ENCODE measurements around the gene TLE4.
"Not testable (repeated sequence)": the region's sequence is repeated elsewhere in the genome, so short reads cannot be mapped to it uniquely, and the experiment has no call there.

The TLE4 gene

DNA sequence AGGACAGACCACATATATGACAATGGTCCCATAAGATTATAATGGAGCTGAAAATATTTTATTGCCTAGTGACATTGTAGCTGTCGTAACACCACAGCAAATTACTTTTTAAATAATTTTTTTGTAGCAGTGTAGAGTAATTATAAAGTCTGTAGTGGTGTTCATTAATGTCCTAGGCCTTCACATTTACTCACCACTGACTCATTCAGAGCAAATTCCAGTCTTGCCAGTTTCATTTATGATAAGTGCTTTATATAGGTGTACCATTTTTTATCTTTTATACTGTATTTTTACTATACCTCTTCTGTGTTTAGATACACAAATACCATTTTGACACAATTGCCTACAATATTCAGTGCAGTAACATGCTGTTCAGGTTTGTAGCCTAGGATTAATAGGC, 67.6 kb downstream of the TLE4 start:
- peak; percentile 25 for DNase-seq

DNA sequence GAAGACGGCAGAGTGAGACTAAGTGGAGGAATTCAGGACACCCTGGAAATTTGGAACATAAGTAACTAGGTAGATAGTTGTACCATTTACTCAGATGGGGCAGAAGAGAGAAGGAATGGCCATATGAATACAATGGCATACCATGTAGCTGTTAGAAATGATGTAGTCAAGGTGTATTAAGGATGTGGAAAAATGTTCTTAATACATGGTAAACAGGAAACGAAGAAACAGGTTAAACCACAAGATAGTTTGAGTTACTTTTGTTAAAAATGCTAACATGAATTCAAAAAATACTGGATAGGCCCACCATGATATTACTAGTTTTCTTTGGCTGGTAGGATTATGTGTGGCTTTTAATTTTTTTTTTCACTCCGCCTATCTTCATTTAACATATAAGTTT, 68.3 kb downstream of the TLE4 start:
- DNase-seq = not testable (repeated sequence)

DNA sequence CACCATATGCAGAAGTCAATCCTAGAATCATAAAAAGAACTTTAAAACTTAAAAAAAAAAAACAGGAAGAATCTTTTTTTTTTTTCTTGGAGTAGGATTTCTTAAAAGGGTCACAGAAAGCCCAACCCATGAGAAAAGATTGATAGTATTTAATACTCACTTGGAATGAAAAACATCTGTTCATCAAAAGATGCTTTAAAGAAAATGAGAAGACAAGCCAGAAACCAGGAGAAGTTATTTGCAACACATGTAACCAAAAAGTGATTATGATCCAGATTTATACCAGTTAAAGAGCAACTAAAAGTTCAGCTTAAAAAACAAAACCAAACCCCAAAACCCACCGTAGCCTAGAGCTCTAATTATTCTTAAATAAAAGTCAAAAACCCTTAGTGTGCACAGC, 69.3 kb downstream of the TLE4 start:
- DNase-seq = peak; percentile 68

DNA sequence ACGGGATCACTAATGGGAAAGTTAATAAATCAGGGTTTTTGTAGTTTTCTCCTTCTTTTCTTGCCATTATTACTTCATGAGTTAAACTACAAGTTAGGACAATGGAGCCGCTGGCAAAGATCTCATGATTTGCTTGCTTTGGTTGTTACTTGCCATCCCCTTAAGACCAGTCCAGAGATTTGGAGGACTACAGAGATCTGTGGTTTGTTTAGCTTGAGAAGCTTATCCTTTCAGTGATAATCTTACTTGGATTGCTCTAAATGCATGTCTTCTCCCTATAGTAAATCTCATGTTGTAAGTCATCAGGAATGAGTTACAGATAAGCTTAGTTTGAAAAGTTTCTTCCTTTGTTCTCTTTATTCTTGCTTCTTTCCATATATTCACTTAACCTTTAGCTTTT, 70.9 kb downstream of the TLE4 start:
- no peak for DNase-seq

DNA sequence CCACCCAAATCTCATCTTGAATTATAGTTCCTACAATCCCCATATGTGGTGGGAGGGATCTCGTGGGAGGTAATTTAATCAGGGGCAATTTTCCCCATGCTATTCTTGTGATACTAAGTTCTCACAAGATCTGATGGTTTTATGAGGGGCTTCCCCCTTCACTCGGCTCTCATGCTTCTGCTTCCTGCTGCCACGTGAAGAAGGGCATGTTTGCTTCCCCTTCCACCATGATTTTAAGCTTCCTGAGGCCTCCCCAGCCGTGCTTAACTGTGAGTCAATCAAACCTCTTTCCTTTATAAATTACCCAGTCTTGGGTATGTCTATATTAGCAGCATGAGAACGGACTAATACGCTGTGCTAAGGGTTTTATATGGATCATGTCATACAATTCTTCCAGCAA, 72.3 kb downstream of the TLE4 start:
- no peak for DNase-seq

DNA sequence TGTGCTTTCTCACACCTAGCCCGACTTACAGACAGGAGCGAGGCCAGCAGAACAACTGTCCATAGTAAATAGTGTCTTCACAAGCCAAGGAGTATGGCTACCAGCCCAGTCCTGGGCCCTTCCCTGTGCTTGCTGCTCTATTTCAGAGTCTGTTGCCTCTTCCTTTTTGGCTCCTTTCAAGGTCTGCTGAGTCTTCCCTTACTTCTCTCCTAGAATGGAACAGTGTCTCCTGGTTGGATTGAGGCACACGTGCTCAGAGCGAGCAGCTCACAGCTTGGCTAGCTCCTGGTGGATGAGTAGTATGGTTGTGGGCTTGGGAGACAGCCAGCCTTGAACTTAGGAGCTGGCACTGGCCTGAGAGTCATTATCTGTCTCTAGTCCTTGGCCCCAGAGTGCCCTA, 72.8 kb downstream of the TLE4 start:
- DNase-seq = no peak

DNA sequence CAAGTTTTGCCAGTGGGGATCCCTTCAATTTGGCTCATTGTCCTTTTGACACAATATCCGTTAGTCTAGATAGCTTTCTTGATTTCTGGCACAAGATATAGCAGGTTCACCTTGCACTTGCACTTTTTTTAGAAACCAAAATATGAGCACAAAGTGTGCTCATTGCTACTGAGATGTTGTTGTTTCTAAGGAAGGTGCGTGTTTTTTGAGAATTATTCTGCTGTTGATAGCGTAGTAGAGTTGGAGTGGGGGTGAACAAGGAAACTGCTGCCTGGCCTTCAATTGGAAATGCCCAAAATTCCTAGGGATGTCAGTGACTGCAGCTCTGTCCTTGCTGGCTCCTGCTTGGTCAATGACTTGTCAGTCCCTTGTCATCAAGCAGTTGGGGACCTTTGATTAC, 73.3 kb downstream of the TLE4 start:
- no peak for DNase-seq

DNA sequence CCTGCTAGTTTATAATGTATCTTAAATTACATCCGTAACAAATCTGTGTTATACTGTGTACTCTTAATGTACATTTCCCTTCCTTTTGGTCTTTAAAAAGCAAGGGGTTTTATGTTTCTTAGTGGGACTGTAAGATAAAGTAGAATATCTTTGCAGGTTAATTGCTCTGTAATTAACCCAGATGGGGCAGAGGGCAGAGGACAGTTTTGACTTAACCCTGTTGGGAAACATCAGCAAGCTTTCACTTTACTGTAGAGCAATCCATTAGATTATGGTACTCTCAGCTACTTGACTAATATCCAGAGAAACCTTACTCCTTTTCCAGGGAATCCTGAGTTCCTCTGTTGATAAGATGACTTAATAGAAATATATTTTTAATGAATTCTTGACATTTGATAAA, 74.3 kb downstream of the TLE4 start:
- DNase-seq = no peak

DNA sequence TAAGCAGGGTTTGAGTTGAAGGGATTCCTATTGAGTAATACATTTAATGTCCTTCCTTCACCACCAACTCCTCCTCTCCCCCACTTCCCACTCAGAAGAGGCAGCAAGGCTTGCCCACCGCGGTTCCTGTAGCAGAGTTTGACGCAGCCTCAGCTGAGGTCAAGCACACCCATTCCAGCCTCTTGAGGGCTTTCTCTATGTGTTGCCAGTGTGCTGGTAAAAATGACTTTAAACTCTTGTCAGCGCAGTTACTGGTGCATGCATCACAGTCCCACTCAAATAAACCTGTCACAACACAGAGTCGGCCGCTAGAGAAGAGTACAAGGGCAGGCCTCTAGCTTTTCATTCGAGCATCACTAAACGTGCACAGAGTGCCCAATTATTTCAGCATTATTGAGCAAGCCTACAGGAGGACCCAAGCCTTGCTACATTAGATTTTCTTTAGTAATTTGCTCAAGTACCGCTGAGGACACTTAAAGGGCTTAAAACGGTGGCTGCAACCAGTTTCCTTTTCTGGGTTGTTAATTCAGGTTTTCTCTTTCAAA, 79.6 kb downstream of the TLE4 start:
- no peak for DNase-seq

DNA sequence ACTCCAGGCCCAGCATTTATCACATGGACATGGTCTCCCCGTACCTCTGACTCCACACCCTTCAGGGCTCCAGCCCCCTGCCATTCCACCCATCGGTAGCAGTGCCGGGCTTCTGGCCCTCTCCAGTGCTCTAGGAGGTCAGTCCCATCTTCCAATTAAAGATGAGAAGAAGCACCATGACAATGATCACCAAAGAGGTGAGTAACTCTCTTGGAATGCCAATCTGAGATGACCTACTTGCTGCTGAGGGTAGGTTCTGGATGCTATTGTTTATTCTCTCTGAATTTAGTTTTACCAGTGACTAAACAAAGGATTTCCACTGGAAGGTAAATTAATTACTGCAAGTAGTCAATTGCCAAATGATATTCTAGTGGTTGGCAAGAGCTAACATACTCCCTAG, 80.8 kb downstream of the TLE4 start:
- DNase-seq = no peak

DNA sequence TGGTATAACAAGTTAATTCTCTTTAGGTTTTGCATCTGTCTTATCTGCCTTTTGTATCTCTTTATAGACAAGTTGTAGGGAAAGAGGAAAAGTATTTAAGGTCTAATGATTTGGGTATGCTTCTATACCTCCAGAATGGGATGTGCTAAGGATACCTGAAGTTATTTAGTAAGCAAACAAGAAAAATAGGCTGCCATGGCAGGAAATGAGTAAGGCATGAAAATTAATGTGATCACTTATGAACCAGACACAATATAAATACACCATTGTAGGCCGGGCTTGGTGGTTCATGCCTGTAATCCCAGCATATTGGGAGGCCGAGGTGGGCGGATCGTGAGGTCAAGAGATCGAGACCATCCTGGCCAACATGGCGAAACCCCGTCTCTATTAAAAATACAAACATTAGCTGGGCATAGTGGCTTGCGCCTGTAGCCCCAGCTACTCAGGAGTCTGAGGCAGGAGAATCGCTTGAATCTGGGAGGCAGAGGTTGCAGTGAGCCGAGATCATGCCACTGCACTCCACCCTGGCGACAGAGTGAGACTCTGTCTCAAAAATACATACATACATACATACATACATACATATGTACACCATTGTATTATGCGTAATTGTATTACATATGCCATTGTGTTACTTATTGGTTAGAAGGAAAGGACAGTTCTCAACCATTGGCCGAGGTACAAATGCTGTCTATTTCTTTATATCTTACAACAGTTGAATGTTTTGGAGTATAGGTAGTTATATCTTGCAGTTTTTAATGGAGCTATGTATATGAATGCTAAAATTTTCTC, 83.0 kb downstream of the TLE4 start:
- DNase-seq = not testable (repeated sequence)

DNA sequence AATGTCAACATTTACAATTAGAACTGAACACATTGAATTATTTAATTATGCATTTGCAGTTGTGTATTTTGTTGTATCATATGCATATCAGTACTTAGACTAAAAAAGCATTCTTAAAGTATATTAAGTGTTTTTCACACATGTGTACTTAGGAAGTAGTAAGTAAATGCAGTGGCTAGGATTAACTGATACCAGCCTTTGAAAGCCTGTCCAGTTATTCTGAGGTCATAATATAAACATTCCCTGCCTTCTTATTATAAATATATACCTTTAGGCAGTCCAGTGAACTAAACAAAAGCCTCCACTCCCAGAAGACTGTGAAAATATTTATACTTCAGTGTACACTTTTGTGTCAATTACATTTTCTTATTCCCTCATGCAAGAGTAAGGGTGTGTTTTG, 83.8 kb downstream of the TLE4 start:
- no peak for DNase-seq

DNA sequence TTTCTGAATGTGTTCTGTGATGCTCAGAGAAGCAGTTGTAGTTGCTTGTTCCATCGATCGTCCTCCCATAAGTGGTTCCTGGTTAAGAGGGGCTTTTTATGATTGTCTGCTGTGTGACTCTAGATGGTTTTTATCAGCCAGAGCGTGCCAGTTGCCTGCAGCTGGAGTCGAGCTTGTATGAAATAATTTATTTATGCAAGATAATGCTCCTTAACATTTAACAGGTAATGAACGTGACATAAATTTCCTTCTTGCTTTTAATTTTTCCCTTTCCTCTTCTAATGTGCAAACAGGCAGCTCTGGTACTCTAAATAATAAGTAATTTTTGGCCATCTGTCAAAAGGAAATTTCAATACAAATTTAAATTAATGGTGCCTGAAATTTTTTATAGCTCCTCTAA, 84.4 kb downstream of the TLE4 start:
- no peak for DNase-seq

DNA sequence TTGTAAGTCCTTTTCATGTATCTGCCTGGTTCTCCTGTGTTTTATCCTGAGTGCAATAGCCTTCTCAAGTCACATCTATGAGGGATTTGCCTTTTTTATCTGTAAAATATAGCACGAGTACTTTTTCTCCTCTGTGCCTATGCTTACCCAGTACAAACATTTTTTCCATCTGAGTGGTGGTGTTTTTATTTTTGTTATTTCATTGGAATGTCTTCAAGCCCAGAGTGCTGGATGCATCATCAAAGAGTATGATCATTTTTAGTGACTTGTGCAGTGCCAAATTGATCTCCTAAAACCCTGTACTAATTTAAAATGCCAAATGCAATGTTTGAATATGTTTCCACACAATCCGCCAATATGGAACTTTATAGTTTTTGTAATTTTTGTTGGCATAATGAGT, 86.1 kb downstream of the TLE4 start:
- no peak for DNase-seq

DNA sequence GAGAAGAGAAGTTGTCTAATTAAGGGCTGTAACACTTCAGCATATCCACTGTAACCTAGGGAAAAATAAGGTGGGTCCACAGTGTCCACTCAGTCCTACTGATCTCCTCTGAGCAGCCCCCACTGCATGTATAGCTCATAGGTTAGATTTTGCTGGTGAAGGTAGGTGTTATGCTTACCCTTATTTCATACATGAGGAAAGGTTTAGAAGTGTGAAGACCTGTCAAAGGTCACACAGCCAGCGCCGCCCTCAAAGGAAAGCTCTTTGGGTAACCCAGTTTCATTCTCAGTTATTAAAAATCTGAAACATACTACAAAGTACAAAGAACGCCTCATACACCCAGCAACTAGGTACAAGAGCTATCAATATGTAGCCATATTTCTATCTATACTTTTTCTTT, 87.2 kb downstream of the TLE4 start:
- no peak for DNase-seq

DNA sequence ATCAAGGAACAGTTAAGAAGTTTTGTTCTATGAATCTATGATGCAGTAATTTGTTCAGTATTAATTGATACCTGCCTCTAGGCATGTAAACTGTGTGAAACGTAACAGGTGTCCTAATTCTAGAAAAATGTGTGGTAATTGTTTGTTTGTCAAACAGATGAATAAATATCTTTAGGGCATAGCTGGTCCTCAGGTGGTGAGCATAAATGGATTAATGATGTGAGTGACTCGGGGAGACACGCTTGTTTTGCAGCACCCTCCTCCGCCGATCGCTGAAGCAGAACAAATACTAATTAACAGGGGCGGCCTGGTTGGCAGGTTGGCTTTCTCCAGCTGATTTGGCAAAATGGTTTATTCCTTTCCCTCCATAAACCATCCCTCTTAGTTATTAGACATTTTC, 88.8 kb downstream of the TLE4 start:
- DNase-seq = no peak

DNA sequence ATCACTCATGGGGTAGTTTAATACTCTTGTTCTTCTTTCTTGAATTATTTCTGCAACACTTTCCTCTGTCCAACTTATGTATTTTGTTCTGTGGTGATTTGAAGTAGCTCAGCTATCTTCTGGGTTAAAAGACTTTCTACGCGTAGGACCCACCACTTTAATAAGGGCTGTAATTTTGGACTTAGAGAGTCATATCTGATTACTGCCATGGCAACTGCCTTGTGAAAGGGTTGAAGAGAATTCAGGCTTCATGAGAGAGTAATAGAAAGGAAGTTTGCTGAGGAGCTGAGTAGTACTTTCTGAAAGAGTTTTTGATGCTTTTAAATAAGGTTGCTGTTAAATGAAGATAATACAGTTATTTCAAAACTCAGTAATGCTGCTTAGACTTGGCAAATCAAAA, 89.5 kb downstream of the TLE4 start:
- no peak for DNase-seq

DNA sequence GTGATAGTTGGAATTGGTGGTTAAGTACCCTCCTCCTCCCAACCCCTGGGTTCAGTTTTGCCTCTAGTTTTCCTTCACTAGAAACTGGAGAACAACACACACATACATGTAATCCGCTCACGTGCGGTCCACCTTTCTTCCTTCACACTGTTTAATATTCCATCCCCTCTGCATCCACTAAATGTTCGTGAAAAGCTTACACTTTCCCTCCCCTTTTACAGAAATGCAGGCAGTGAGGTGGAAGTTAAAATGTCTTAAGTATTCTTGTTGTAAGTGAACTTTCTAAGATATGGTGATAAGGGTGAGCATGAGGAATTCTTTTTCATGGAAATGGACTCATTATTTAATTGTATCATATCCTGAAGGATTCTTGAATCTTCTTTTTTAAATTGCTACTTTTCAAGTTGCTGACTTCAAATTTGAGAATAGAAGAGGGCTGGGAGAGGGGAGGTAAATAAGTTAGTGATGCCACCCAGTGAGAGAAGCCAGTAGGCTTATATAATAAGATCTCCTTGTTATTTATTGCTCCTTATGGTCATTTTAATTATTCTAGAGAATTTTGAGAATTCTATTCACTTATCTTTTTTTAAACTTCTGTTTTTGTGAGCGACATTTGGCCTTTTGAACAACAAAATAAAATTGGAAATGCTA, 90.2 kb downstream of the TLE4 start:
- no peak for DNase-seq

DNA sequence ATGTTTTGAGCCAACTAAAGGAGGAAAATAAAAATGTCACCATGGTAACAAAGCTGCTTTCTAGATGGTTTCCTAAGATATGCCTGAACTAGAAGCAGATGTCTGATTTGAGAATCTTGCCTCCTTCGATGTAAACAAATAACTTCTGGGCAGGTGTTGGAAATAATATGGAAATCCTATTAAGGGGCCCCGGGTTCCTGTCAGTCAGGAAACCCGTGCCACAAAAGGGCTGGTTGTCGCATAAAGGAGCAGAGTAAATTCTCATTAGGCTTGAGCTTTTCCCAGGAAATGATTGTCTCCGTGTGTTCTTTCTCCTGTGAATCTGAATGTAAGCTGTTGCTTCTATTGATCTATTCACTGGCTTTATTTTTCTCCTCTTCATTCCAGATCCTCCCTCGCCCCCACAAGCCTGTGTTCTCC, 90.8 kb downstream of the TLE4 start:
- no peak for DNase-seq

DNA sequence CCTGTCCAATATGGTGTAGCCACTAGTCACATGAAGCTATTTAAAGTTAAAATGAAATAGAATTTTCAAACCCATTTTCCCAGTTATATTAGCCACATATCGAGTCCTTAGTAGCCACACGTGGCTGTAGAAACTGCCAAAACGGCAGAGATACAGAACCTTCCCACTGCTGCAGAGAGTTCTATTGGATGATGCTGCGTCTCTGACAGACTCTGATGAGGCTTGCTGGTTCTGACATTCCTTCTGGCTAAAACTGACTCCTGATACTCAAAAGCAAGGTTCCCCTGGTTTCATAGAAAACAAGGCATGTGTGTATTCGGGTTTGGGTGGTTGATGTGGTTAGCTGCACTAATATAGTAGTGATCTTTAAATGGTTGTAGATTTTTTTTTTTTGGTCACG, 91.5 kb downstream of the TLE4 start:
- DNase-seq = no peak

DNA sequence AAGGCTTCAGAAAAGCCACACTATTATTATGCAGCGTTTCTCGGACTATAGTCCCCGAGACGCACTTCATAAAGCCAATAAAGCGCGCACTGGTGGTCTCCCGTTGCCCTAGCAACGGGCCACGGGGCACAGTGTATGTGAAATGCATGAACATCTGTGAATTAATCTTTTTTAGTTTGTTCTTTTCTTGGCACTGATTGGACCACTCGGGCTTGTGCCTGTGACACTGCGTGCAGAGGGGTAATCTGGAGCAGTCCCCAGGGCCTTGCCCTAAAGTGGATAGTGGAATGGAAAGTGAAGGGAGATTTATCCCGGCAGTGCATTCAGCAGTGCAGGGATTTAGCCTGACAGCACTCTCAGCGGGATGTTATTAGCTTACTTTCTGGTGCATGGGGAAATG, 92.1 kb downstream of the TLE4 start:
- no peak for DNase-seq

DNA sequence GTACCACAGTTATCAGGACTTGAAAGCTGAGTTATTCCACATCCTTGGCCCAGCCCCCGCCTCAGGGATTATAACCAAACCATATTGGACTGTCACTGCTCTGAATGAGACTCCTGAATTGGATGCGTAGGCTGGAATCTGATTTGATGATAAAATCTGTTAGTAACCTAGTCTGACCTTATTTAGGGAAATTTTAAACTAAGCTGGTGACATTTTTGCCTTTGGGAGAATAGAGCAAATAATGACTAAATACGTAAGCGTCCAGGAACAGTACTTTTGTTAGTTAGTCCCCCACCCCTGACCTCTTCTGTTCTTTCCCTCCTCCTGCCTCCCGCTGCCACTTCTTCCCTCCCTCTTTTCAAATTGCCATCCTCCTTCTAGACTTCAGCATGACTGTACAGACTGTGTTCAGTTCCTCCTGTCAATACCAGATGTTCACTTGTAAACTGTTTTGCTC, 92.6 kb downstream of the TLE4 start:
- no peak for DNase-seq

DNA sequence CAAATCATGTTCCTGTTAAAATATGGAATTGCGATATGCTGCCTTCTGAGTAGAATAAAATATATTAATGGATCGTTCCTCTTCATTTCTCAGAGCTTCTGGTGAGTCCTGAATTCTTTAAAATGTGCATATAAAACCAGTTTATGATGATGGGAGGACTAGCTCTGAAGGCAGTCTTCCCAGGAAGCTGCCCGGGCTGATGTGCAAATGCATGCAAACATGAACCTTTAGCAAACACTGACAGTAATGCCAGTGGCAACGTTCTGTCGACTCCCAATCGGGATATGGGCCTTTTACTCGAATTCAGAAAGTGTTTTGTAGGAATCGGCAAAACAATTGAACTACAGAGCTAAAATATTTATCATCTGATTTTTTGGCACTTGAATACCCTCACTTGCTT, 93.6 kb downstream of the TLE4 start:
- no peak for DNase-seq

DNA sequence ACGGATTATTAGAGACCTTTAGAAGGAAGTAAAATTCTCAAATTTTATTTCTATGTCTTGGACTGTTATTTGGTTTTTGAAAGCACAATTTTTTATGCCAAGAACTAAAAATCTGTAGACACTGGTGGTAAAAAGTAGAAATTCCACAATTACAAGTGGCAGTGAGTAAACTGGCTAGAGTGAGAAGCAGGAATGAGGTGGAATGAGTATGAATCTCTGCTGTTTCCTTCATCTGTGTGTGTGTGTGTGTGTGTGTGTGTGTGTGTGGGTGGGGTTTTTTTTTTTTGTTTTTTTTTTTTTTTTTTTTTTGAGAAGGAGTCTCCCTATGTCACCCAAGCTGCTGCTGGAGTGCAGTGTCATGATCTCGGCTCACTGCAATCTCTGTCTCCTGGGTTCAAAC, 94.2 kb downstream of the TLE4 start:
- DNase-seq = no peak

DNA sequence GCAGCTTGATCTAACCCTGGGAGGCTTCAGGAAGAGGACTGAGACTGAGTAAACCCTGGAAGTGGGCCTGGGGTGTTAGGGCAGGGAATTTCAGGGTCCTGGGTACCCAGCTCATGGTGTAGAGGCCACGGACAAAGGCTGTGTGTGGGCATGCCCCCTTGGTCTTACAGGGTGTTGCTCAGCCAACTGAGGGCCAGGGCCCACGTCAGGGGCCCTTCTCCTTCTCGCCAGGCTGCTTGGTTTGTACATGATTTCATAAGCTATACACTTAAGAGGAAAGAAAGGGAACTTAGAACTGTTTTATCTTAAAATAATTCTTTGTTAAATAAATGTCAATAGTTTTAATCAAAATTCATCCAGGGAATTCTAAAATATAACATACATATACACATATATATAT, 95.4 kb downstream of the TLE4 start:
- no peak for DNase-seq
